GM12878 (cell line): ENCODE results near the gene ZBTB8OS. TPM values are rescaled to one million over a fixed set of nuclear protein-coding genes. Genes with fewer than 3 reads are reported as not detected.

Source experiments
- BCL11A ChIP-seq: IDR thresholded peaks from 2 replicates; pipeline ENCODE4 v1.6.1; 2011; ENCODE audit warnings: low read depth, low read length
- BHLHE40 ChIP-seq, 2 experiments: fragments of 450-650 bp in 1 of 2; IDR thresholded peaks; 2 replicates each; pipeline ENCODE4 v1.6.1; 2011 to 2017; ENCODE audit warnings: low read depth in 2 of 2, borderline replicate concordance in 1 of 2, improper control_type of control experiment in 1 of 2, low read length in 1 of 2, mild to moderate bottlenecking in 1 of 2
- CREM ChIP-seq: IDR thresholded peaks from 2 replicates; pipeline ENCODE4 v1.6.1; 2014; ENCODE audit warnings: antibody characterized with exemption, low read depth
- EED ChIP-seq: sonication (generic); IDR thresholded peaks from 2 replicates; pipeline ENCODE4 v1.6.1; 2016; ENCODE audit warnings: antibody characterized with exemption, low read depth
- EGR1 ChIP-seq, 2 experiments: IDR thresholded peaks; 1 replicate in 1 of 2; 2 replicates in 1 of 2; pipeline ENCODE4 v1.6.1; 2011 to 2012; ENCODE audit warnings: low read depth in 2 of 2, low read length in 2 of 2, borderline replicate concordance in 1 of 2, mild to moderate bottlenecking in 1 of 2, moderate library complexity in 1 of 2
- EP300 ChIP-seq, 2 experiments: fragments of 150-350 bp in 1 of 2; IDR thresholded peaks; 2 replicates each; pipeline ENCODE4 v1.6.1; 2011 to 2012; ENCODE audit warnings: low read depth in 2 of 2, low read length in 2 of 2, borderline replicate concordance in 1 of 2, improper control_type of control experiment in 1 of 2, inconsistent platforms in 1 of 2; ENCODE audit not compliant: control insufficient read depth in 1 of 2
- FOS ChIP-seq: IDR thresholded peaks from 3 replicates; pipeline ENCODE4 v1.6.1; 2011; ENCODE audit warnings: borderline replicate concordance; ENCODE audit not compliant: insufficient read length; ENCODE audit errors: extremely low read depth
- FOXK2 ChIP-seq: fragments of 450-650 bp; IDR thresholded peaks from 2 replicates; pipeline ENCODE4 v1.6.1; 2017; ENCODE audit warnings: mild to moderate bottlenecking, moderate library complexity
- FOXM1 ChIP-seq: IDR thresholded peaks from 2 replicates; pipeline ENCODE4 v1.6.1; 2012; ENCODE audit warnings: low read depth, mild to moderate bottlenecking, inconsistent platforms, low read length, moderate library complexity
- IKZF1 ChIP-seq: fragments of 450-650 bp; conservative IDR thresholded peaks from 2 replicates; pipeline ENCODE4 v1.6.1; 2017; ENCODE audit warnings: antibody characterized with exemption, mild to moderate bottlenecking
- IKZF2 ChIP-seq, 2 experiments: fragments of 450-650 bp; IDR thresholded peaks; 2 replicates each; pipeline ENCODE4 v1.6.1; 2017; ENCODE audit warnings: mild to moderate bottlenecking in 2 of 2, moderate library complexity in 2 of 2
- MEF2B ChIP-seq: fragments of 450-650 bp; IDR thresholded peaks from 2 replicates; pipeline ENCODE4 v1.6.1; 2018; ENCODE audit warnings: mild to moderate bottlenecking, moderate library complexity; ENCODE audit not compliant: partially characterized antibody, poor library complexity, severe bottlenecking
- MTA2 ChIP-seq: fragments of 450-650 bp; IDR thresholded peaks from 2 replicates; pipeline ENCODE4 v1.6.1; 2016; ENCODE audit warnings: low read depth, mild to moderate bottlenecking, moderate library complexity
- NRF1 ChIP-seq: conservative IDR thresholded peaks from 2 replicates; pipeline ENCODE4 v1.6.1; 2011; ENCODE audit warnings: mild to moderate bottlenecking, low read depth, low read length, improper control_type of control experiment
- RELA ChIP-seq: fragments of 450-650 bp; IDR thresholded peaks from 2 replicates; pipeline ENCODE4 v1.8.0; 2014; ENCODE audit warnings: borderline replicate concordance; ENCODE audit not compliant: partially characterized antibody
- SIN3A ChIP-seq: IDR thresholded peaks from 2 replicates; pipeline ENCODE4 v1.6.1; 2012; ENCODE audit warnings: low read depth, low read length, improper control_type of control experiment
- STAT1 ChIP-seq: fragments of 450-650 bp; conservative IDR thresholded peaks from 2 replicates; pipeline ENCODE4 v1.6.1; 2014; ENCODE audit warnings: antibody characterized with exemption, mild to moderate bottlenecking
- YBX1 ChIP-seq: fragments of 450-650 bp; IDR thresholded peaks from 2 replicates; pipeline ENCODE4 v1.6.1; 2016; ENCODE audit warnings: antibody characterized with exemption
- ZSCAN29 ChIP-seq: fragments of 450-650 bp; IDR thresholded peaks from 2 replicates; pipeline ENCODE4 v1.6.1; 2017; ENCODE audit warnings: mild to moderate bottlenecking, moderate library complexity
- ZZZ3 ChIP-seq: IDR thresholded peaks from 2 replicates; pipeline ENCODE4 v1.6.1; 2011; ENCODE audit warnings: low read depth; ENCODE audit not compliant: control insufficient read depth, insufficient read length
- polyA plus RNA-seq, 11 experiments: library from polyadenylated mRNA; depleted of rRNA in 4 of 11; unstranded in 6 of 11; stranded (reverse) in 5 of 11; fragments of >200 nt; fragmentation: Nextera tagmentation in 4 of 11; fragmentation: Illumina TruSeq in 1 of 11; extraction: Ambion mirVana in 4 of 11; extraction: Trizol in 1 of 11; gene quantifications; 1 replicate in 1 of 11; 2 replicates in 10 of 11; pipeline versions ENCODE4 v1.2.1 to v1.2.3, GENCODE V29; 2011 to 2016; ENCODE audit warnings: inconsistent platforms in 2 of 11, missing spikeins in 2 of 11, low read depth in 1 of 11
- total RNA-seq, 4 experiments: library from RNA; depleted of rRNA in 3 of 4; stranded (reverse); fragments of >200 nt in 3 of 4; fragmentation: Illumina TruSeq in 1 of 4; extraction: Trizol in 1 of 4; gene quantifications; 2 replicates each; pipeline versions ENCODE4 v1.2.1 to v1.2.3, GENCODE V29; 2013 to 2021
- TF ChIP-seq, protein P1 (sequence below): fragments of 450-650 bp; IDR thresholded peaks from 2 replicates; pipeline ENCODE4 v1.6.1; 2017; ENCODE audit warnings: mild to moderate bottlenecking, moderate library complexity
- TF ChIP-seq, protein P2 (sequence below): IDR thresholded peaks from 2 replicates; pipeline ENCODE4 v1.6.1; 2011; ENCODE audit warnings: low read depth, mild to moderate bottlenecking, low read length, moderate library complexity, borderline replicate concordance; ENCODE audit errors: extremely low read depth
- TF ChIP-seq, protein P3 (sequence below): fragments of 150-350 bp; IDR thresholded peaks from 2 replicates; pipeline ENCODE4 v1.6.1; 2014; ENCODE audit warnings: mild to moderate bottlenecking, low read depth, low read length

ZBTB8OS gene
- total and polyA plus RNA-seq, 10 of the 15 experiments (the other 5 are each of a cell fraction or from before 2014, with no cell fraction given): 77.8 to 350 (median 139) TPM

DNA sequence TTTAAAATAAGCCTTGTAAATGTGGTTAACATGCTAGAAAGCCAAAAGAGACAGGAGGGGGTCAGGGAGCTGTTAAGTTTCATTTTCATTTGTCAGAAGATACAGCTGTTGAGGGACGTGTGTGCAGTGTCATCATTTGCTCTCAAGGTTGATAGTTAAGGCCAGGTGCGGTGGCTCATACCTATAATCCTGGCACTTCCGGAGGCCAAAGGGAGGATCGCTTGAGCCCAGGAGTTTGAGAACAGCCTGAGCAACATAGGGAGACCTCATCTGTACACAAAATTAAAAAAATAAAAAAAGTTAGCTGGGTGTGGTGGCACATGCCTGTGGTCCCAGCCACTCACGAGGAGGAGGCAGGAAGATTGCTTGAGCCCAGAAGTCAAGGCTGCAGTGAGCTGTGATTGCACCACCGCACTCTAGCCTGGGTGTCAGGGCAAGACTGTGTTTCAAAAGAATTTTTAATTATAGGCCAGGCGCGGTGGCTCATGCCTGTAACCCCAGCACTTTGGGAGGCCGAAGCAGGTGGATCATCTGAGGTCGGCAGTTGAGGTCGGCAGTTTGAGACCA is 22.7 kb downstream of the ZBTB8OS start (continued):
- TF ChIP-seq FOXM1 (peak; percentile 70; the same call in 1 of the 2 replicates), EP300 (IDR thresholded peaks at IDR 0.05; ENCODE audit: borderline replicate concordance in 1 of 2, control insufficient read depth in 1 of 2, low read depth in 2 of 2, low read length in 2 of 2) (no peak), MTA2 (0 out of 2 replicates have a peak, but pooled peaks have one; percentile 53), EED (peak; percentile 56), NRF1 (no peak), BHLHE40 (IDR thresholded peaks at IDR 0.05; ENCODE audit: borderline replicate concordance in 1 of 2, low read depth in 2 of 2, low read length in 1 of 2) (peak; percentile 68 to 85; a peak in 3 of 4 replicates), ZZZ3 (no peak), CREM (peak; percentile 58), FOXK2 (no peak), FOS (no peak), ZSCAN29 (no peak), EGR1 (IDR thresholded peaks at IDR 0.05; ENCODE audit: borderline replicate concordance in 1 of 2, low read depth in 2 of 2, low read length in 2 of 2) (no peak), BCL11A (no peak), SIN3A (0 out of 2 replicates have a peak, but pooled peaks have one; percentile 29), YBX1 (no peak), RELA (no peak), IKZF2 (IDR thresholded peaks at IDR 0.05) (peak in 1 of 2 experiments; percentile 47; a peak in 2 of 4 replicates), MEF2B (peak; percentile 45), IKZF1 (peak; percentile 56), STAT1 (no peak)
- TF ChIP-seq, protein P1, sequence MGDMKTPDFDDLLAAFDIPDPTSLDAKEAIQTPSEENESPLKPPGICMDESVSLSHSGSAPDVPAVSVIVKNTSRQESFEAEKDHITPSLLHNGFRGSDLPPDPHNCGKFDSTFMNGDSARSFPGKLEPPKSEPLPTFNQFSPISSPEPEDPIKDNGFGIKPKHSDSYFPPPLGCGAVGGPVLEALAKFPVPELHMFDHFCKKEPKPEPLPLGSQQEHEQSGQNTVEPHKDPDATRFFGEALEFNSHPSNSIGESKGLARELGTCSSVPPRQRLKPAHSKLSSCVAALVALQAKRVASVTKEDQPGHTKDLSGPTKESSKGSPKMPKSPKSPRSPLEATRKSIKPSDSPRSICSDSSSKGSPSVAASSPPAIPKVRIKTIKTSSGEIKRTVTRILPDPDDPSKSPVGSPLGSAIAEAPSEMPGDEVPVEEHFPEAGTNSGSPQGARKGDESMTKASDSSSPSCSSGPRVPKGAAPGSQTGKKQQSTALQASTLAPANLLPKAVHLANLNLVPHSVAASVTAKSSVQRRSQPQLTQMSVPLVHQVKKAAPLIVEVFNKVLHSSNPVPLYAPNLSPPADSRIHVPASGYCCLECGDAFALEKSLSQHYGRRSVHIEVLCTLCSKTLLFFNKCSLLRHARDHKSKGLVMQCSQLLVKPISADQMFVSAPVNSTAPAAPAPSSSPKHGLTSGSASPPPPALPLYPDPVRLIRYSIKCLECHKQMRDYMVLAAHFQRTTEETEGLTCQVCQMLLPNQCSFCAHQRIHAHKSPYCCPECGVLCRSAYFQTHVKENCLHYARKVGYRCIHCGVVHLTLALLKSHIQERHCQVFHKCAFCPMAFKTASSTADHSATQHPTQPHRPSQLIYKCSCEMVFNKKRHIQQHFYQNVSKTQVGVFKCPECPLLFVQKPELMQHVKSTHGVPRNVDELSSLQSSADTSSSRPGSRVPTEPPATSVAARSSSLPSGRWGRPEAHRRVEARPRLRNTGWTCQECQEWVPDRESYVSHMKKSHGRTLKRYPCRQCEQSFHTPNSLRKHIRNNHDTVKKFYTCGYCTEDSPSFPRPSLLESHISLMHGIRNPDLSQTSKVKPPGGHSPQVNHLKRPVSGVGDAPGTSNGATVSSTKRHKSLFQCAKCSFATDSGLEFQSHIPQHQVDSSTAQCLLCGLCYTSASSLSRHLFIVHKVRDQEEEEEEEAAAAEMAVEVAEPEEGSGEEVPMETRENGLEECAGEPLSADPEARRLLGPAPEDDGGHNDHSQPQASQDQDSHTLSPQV: no peak
- TF ChIP-seq, protein P2, sequence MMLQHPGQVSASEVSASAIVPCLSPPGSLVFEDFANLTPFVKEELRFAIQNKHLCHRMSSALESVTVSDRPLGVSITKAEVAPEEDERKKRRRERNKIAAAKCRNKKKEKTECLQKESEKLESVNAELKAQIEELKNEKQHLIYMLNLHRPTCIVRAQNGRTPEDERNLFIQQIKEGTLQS: no peak
- TF ChIP-seq, protein P3, sequence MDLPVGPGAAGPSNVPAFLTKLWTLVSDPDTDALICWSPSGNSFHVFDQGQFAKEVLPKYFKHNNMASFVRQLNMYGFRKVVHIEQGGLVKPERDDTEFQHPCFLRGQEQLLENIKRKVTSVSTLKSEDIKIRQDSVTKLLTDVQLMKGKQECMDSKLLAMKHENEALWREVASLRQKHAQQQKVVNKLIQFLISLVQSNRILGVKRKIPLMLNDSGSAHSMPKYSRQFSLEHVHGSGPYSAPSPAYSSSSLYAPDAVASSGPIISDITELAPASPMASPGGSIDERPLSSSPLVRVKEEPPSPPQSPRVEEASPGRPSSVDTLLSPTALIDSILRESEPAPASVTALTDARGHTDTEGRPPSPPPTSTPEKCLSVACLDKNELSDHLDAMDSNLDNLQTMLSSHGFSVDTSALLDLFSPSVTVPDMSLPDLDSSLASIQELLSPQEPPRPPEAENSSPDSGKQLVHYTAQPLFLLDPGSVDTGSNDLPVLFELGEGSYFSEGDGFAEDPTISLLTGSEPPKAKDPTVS: no peak
- TF ChIP-seq, all 136 proteins: peak for 31
